Suprapubic skin (tissue), 4 donors: ENCODE data around the gene ATG14. TPM values are rescaled to one million over a fixed set of nuclear protein-coding genes. Genes with fewer than 3 reads are reported as not detected.

ENCODE experiments used
- DNase-seq, 2 donors: peaks; one replicate each; pipeline ENCODE4 v3.0.0-alpha.2; 2019; ENCODE audit warnings: low spot score in 2 of 2
- H3K27ac ChIP-seq: fragments of 200-600 bp; sonication (generic); one replicate; pipeline ENCODE4 v1.5.1; 2019
- H3K27me3 ChIP-seq: fragments of 200-600 bp; sonication (generic); one replicate; pipeline ENCODE4 v1.5.1; 2019
- H3K36me3 ChIP-seq: fragments of 200-600 bp; sonication (generic); one replicate; pipeline ENCODE4 v1.5.1; 2019
- H3K4me1 ChIP-seq: fragments of 200-600 bp; sonication (generic); one replicate; pipeline ENCODE4 v1.5.1; 2019
- H3K4me3 ChIP-seq: fragments of 200-600 bp; sonication (generic); one replicate; pipeline ENCODE4 v1.5.1; 2019; ENCODE audit warnings: mild to moderate bottlenecking
- H3K9me3 ChIP-seq: fragments of 200-600 bp; sonication (generic); one replicate; pipeline ENCODE4 v1.5.1; 2019
- EP300 ChIP-seq: sonication (generic); formaldehyde crosslinking; IDR thresholded peaks from one replicate; pipeline ENCODE4 v1.6.1; 2017; ENCODE audit warnings: antibody characterized with exemption
- POLR2A ChIP-seq, 2 donors: fragments of 450-650 bp; IDR thresholded peaks; one replicate each; pipeline ENCODE4 v1.6.1; 2017; ENCODE audit warnings: antibody characterized with exemption in 2 of 2, mild to moderate bottlenecking in 2 of 2, moderate library complexity in 2 of 2
- POLR2AphosphoS5 ChIP-seq, 3 donors: sonication (generic); formaldehyde crosslinking; IDR thresholded peaks; one replicate each; pipeline ENCODE4 v1.6.1; 2017; ENCODE audit warnings: antibody characterized with exemption in 3 of 3
- WGBS: methylation state at CpG from one replicate; pipeline ENCODE4 v1.1.5; 2018; 5-methylcytosine and 5-hydroxymethylcytosine counted together
- total RNA-seq, 4 donors: library from RNA; depleted of rRNA; stranded (reverse); fragments of >200 nt; gene quantifications; one replicate each; pipeline ENCODE4 v1.1.0, GENCODE V29; 2016
- TF ChIP-seq, protein P1 (sequence below), 2 donors: fragments of 200-600 bp in 1 of 2; fragments of 450-650 bp in 1 of 2; sonication (generic) in 1 of 2; IDR thresholded peaks; one replicate each; pipeline ENCODE4 v1.5.1; 2016 to 2019; ENCODE audit warnings: antibody characterized with exemption in 2 of 2, mild to moderate bottlenecking in 1 of 2, moderate library complexity in 1 of 2

Gene ATG14
- total RNA-seq, 4 donors from 2014 or later: 8.5 to 27.6 (median 14.8) TPM

DNA sequence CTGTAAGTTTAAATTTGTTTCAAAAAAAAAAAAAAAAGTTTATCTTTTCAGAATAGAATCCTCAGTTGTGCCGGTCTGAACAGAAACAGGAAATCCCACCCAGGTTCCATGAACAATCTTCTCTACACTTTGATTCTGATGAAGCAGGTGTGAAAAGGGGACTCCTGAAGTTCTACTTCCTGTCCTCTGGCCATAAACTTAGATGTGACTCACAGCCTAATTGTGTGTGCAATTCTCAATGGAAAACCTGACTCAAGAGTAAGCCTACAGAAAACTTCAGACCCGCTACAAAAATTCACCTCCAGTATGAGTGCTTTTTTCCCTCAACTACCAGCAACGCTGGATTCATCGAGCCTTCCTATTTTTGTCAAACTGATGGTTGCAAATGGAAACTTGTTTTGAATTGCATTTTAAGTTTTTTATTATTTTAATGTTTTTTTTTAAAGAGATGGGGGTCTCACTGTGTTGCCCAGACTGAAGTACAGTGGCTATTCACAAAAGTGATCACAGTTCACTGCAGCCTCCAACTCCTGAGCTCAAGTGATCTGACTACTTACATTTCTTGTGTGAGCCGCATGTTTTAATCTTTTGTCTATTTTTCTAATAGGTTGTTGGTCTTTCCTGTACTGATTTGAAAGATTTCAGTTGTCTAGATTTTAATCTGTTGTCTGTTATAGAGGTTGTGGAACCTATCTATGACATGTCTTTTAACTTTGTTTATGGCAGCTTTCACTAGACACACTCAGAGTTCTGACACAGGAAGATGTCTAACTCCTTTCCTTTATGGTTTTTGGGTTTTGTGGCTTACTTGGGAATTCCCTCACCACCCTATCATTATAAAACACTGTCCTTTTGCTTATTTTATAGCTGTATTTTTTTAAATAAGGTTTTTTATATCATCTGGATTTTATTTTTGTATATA is 37.6 kb downstream of the ATG14 start:
- DNase-seq: no peak
- 80% methylated on average over 5 of the region's 5 CpGs for WGBS
- peaks cover 58% of the 10 kb centered on the region for H3K36me3 ChIP-seq
- H3K27ac ChIP-seq: no peak overlapping the region
- TF ChIP-seq, protein P1, sequence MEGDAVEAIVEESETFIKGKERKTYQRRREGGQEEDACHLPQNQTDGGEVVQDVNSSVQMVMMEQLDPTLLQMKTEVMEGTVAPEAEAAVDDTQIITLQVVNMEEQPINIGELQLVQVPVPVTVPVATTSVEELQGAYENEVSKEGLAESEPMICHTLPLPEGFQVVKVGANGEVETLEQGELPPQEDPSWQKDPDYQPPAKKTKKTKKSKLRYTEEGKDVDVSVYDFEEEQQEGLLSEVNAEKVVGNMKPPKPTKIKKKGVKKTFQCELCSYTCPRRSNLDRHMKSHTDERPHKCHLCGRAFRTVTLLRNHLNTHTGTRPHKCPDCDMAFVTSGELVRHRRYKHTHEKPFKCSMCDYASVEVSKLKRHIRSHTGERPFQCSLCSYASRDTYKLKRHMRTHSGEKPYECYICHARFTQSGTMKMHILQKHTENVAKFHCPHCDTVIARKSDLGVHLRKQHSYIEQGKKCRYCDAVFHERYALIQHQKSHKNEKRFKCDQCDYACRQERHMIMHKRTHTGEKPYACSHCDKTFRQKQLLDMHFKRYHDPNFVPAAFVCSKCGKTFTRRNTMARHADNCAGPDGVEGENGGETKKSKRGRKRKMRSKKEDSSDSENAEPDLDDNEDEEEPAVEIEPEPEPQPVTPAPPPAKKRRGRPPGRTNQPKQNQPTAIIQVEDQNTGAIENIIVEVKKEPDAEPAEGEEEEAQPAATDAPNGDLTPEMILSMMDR (IDR thresholded peaks at IDR 0.05): no peak
- TF ChIP-seq EP300: no peak
- TF ChIP-seq POLR2A (IDR thresholded peaks at IDR 0.05): no peak
- TF ChIP-seq POLR2AphosphoS5 (IDR thresholded peaks at IDR 0.05): no peak
- H3K9me3 ChIP-seq: no peaks in the 10 kb centered on the region
- H3K4me3 ChIP-seq: no peak overlapping the region
- H3K4me1 ChIP-seq: no peaks in the 10 kb centered on the region
- no peaks in the 10 kb centered on the region for H3K27me3 ChIP-seq

DNA sequence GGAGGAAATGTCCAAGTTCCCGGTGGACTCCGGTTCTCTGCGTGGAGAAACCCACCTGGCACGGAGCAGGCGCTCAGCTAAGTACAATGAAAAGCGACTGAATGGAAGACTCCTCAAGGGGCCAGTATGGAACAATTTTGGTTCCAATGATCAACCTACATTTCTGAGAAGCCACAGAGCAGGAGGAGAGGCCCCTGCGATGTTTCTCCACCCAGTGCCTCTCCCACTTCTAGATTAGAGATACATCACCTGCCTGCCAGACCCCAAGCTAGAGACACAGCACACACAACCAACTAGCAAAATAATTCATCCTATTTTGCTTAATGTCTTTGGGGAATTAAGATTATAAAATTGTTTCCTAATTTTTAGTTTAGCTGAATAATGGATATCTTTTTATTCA is 38.8 kb downstream of the ATG14 start:
- Histone ChIP-seq H3K4me3 (no peak overlapping the region), H3K9me3 (no peaks in the 10 kb centered on the region), H3K27me3 (no peaks in the 10 kb centered on the region), H3K4me1 (no peaks in the 10 kb centered on the region), H3K36me3 (peaks cover 58% of the 10 kb centered on the region), H3K27ac (no peak overlapping the region)
- WGBS: 91% methylated on average over 7 of the region's 7 CpGs
- no peak for DNase-seq
- TF ChIP-seq POLR2A (IDR thresholded peaks at IDR 0.05): no peak
- no peak for TF ChIP-seq POLR2AphosphoS5 (IDR thresholded peaks at IDR 0.05)
- TF ChIP-seq, protein P1 (IDR thresholded peaks at IDR 0.05): no peak
- no peak for TF ChIP-seq EP300

DNA sequence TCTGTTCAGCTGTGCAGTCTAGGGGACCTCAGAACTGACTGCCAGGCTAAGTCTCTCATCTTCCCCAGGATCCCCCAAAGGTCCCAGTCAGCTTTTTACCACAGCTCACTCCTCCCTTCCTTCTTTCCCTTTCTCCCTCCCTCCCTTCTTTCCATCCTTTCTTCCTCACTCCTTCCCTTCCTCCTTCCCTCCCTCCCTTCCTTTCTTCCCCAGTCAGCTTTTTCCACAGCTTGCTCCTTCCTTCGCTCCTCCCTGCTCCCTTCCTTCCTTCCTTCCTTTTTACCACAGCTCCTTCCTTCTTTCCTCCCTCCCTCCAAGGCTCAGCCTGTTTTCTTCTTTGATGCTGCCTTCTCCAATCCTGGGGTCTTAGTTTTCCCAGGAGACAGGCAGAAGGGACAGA is 39.2 kb downstream of the ATG14 start:
- peaks cover 58% of the 10 kb centered on the region for H3K36me3 ChIP-seq

DNA sequence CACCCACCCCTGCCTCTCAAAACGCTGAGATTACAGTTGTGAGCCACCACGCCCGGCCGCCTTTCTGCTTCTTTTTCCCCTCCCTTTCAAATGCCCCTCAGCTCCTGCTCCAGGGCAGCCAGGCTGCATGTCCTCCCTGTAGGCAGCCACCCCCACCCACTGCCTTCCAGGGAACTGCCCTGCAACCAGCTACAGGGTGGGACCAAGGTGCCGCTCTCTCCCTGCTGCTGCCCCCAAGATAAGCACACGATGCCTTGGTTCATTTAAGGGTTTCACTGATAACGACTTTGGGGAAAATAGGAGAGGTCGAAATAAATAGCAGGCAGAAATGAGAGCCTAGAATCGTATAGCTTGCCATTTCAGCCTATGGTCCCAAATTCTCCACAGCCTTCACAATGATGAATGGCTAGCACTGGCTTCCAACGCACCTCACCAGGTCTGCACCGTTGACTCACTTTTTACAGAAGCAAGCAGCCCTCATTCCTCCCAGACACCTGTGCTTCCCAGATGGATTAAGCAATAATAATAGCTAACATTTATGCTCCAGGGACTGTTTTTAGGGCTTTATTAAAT is 40.7 kb downstream of the ATG14 start:
- peaks cover 54% of the 10 kb centered on the region for H3K36me3 ChIP-seq
- no peaks in the 10 kb centered on the region for H3K27me3 ChIP-seq
- H3K4me3 ChIP-seq: no peak overlapping the region
- no peak overlapping the region for H3K27ac ChIP-seq
- TF ChIP-seq EP300 (no peak), POLR2A (IDR thresholded peaks at IDR 0.05) (no peak), POLR2AphosphoS5 (IDR thresholded peaks at IDR 0.05) (no peak)
- TF ChIP-seq, protein P1 (IDR thresholded peaks at IDR 0.05): no peak
- 87% methylated on average over 11 of the region's 11 CpGs for WGBS
- DNase-seq: no peak
- H3K4me1 ChIP-seq: no peaks in the 10 kb centered on the region
- H3K9me3 ChIP-seq: no peaks in the 10 kb centered on the region

More for the DNA sequence above, 39.2 kb downstream of the ATG14 start:
- Histone ChIP-seq H3K27ac (no peak overlapping the region), H3K4me1 (no peaks in the 10 kb centered on the region), H3K27me3 (no peaks in the 10 kb centered on the region), H3K4me3 (no peak overlapping the region), H3K9me3 (no peaks in the 10 kb centered on the region)
- DNase-seq: no peak
- 95% methylated on average over 1 of the region's 1 CpG for WGBS
- TF ChIP-seq POLR2AphosphoS5 (IDR thresholded peaks at IDR 0.05) (no peak), POLR2A (IDR thresholded peaks at IDR 0.05) (no peak), EP300 (no peak)
- TF ChIP-seq, protein P1 (IDR thresholded peaks at IDR 0.05): no peak

DNA sequence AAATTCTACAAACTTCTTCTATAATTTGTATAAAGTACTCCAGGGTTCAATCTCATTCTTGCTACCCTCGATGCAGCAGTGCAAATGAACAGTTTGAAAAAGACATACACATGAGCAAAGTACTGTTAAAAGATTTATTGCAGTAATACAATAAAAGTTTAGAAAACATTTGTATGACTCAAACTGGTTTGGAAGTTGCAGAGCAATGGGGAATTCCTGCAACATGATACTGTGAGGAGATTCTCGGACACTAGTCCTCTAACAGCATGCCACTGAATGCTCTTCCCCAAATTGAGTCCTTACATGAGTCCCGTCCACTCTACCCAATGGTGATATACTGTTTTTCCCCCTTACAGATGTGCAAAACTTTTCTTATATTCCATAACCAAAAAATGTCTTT is 45.4 kb downstream of the ATG14 start:
- 35% methylated on average over 3 of the region's 3 CpGs for WGBS
- TF ChIP-seq, protein P1 (IDR thresholded peaks at IDR 0.05): no peak
- TF ChIP-seq POLR2AphosphoS5 (IDR thresholded peaks at IDR 0.05) (no peak), EP300 (no peak), POLR2A (IDR thresholded peaks at IDR 0.05) (no peak)
- DNase-seq: no peak
- H3K27ac ChIP-seq: no peak overlapping the region
- H3K36me3 ChIP-seq: peaks cover 46% of the 10 kb centered on the region
- H3K4me1 ChIP-seq: no peaks in the 10 kb centered on the region
- H3K4me3 ChIP-seq: no peak overlapping the region
- no peaks in the 10 kb centered on the region for H3K9me3 ChIP-seq
- no peaks in the 10 kb centered on the region for H3K27me3 ChIP-seq
